GM19351 (cell line): ENCODE data around the gene ETFA.

Experiments used
- ATAC-seq: cut with Tn5 transposase; IDR thresholded peaks from one replicate; pipeline ENCODE4 v1.9.1; 2021; ENCODE audit warnings: mild to moderate bottlenecking, moderate library complexity; ENCODE audit not compliant: unreplicated experiment

The ETFA gene

DNA sequence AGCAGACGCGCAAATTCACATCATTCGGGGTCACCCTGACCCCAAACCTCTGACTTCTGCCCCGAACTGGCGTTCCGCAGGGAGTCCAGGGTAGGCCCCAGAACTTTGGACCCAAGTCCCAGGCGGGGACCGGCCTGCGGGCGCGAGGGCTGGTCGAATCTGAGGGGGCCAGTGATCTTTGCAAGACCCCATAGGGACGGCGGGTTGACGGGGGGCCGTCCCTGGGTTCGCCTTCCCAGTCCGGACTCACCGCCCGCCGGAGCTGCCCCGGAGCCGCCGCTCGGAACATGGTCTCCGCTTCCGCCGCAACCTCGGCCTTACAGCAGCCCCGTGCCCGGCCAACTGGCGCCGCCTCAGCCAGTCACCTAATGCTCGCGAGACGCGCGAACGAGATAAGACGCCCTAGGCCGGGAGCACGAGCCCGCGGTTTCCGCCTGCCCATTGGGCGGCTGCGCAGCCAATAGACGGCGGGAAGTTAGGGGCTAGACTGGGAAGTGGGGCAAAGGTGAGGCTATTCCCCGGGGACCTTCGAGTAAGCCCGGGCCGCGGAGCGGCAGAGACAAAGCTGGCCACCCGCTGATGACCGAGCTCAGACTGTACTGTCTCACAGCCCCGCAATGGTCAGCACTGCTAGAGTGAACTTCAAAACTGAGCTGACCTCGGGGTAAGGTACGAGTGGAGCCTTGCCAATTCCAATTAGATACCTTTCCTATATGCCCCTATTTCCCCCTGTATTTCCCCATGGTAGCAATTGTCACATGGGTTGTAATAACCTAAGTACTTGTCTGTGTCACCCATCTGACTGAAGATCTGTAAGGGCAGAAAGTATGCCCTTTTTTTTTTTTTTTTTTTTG is at the start of gene ETFA:
Gene ETFA (minus strand): TSS at position 370 of the 854 bp plus-strand sequence. CDS start 81 bp downstream, at position 289.
- peak; percentile 97 for ATAC-seq

DNA sequence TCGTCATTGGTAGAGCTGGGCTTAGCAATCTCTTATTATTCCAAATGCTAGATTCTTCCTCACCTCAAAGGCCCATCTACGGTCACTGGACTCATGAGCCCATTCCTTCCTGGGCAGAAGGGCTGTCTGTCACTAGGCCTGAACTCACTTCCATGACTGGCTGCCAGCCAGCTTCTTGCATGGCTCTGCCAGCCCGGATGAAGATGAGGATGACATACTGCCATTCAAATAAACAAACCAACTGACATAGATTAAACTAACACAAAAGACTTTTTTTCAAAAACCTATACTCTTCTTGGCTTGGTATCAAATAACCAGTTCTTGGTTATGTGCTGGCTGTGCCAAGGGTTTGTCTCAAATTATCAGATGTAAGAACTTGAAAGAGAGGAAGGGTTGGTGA is 49.1 kb upstream of the ETFA start:
- no peak for ATAC-seq

DNA sequence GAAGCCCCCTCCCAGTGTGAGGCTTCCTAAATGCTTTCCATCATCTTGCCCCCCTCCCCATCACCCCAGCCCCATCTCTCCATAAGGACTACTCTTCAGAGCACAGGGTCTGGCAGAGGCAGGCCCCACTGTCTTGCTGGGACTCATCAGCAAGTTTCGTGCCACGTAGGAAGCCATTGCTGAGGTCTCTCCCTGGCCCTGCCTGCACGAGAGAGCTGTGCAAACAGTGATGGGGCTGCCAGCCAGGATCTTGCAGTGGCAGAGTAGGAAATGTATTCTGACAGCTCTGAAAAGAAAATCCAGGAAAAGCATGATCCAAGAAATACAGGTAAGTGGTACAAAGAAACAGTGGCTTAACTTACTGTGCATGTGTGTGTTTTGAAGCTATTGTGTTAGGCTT is 47.9 kb upstream of the ETFA start:
- no peak for ATAC-seq

DNA sequence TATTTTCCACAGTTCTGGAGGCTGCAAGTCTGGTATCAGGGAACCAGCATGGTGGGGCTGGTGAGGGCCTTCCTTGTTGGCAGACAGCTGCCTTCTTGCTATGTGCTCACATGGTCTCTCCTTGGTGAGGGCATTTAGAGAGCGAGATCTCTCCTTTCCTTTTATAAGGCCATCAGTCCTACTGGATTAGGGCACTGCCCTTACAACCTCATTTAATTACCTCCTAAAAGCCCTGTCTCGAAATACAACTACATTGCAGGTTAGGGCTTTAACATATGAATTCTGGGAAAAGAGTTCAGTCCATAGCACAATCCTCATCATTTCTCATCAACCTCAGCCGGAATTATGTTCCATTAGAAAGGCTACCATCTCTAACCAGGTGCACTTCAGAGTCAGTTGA is 47.2 kb upstream of the ETFA start:
- no peak for ATAC-seq

DNA sequence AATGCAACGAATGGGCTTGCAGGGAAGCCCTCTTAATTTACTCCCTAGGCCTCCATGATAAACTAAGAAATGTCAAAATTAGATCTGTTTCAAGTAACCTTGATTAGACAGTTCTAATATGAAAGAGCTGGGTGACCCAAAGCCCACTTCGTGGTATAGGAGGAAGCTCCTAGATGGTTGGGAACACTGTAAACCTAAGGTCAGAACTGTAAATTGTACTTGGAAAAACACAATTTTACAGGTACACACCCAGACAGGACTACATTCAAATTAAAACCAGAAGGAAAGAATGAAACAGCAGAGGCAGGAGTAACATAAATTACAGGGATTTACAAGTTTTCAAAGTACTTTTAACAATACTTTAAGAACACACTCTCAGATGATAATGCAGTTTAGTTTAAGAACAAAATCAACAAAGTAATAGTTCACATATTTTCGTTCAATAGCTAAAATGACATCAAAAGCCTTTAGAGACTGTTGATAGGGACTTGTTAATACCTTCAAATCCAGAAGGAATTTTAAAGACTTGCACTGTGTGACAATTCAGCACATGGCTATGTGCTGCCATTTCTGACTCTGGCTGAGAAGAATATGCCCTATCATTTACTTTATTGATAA is 43.7 kb upstream of the ETFA start:
- ATAC-seq, result no peak

- ATAC-seq, result no peak
Observed at GRCh38 chr15:76353903-76354302, 42.6 kb upstream of the ETFA start.

- ATAC-seq, result no peak
Observed at GRCh38 chr15:76353023-76353577, 41.8 kb upstream of the ETFA start.

GRCh38 chr15:76349301-76350070 is 38.2 kb upstream of the ETFA start:
- ATAC-seq, result no peak

- ATAC-seq, result no peak
Observed at GRCh38 chr15:76347482-76348055, 36.3 kb upstream of the ETFA start.

DNA sequence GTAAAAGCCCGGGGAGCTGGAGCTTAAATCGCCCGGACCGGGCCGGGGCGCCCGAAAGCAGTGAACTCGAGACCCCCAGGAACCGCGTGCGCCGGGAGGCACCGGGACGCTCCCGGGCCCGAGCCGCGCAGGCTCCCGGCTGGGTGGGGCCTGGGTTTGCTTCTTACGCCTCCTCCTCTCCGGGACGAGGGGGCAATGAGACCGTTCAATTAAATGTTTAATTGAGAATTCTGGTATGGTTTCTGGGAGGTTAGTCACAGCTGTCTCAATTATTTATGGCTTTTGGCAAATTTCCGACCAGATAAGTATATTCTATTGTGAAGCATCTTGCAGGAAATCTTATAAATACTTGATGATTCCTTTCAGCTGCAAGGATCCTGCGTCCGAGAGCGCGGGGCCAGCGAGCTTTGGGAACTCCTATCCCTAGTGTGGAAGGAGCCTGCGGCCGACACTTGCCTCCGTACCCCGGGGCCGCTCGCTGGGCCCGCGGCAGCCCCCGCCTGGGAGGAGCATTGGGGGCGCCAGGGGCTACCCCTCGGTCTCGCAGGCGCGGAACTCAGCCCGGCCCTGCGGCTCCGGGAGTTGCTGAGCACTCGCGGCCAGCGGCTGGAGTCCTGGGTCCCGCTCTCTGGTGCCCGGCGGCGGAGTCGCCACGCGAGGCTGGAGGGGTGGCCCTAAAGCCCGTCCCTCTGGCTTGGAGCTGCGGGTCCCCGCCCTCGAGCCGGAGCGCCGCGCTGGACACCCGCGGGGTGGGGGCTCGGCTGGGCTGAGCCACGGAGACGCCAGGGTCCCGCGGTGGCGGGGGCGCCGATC is 35.6 kb upstream of the ETFA start:
- no peak for ATAC-seq

DNA sequence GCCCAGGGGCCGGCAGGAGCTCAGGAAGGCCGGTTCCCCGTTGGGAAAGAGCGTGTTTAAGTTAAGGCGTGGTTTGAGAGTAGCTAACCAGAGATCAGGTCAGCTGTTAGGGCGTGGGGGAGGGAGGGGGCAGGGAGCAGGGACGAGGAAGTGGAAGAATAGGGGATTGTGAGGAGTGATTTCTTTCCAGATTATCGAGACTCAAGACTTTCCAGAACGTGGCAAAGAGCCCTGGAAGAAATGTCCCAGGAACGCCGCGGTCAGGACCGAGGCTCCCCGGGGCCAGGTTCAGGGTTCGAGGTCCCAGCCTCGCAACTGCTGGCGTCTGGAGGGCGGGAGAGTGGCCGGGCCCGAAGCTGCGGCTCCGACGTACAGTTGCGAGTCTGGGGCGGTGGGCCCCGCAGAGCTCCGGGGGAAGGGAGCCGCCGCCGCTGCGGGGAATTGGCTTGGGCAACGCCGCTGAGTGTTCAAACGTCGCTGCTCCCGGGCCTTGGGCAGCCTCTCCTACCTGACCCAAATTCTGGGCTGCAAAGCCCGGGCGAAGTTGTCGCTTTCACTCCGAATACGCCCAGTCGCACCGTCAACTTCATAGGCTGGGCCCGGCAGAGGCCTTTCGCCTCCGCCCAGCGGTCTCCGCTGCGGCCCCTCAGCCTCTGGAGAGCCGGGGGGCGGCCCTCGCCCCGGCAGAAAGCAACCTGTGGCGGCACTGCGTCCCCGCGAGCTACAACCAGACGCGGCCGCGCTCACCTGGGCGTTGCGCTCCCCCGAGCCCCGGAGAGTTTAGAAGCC is 34.8 kb upstream of the ETFA start:
- no peak for ATAC-seq

- ATAC-seq, result no peak
Observed at GRCh38 chr15:76345583-76345879, 34.3 kb upstream of the ETFA start.

GRCh38 chr15:76344893-76345582 is 33.8 kb upstream of the ETFA start:
- no peak for ATAC-seq

DNA sequence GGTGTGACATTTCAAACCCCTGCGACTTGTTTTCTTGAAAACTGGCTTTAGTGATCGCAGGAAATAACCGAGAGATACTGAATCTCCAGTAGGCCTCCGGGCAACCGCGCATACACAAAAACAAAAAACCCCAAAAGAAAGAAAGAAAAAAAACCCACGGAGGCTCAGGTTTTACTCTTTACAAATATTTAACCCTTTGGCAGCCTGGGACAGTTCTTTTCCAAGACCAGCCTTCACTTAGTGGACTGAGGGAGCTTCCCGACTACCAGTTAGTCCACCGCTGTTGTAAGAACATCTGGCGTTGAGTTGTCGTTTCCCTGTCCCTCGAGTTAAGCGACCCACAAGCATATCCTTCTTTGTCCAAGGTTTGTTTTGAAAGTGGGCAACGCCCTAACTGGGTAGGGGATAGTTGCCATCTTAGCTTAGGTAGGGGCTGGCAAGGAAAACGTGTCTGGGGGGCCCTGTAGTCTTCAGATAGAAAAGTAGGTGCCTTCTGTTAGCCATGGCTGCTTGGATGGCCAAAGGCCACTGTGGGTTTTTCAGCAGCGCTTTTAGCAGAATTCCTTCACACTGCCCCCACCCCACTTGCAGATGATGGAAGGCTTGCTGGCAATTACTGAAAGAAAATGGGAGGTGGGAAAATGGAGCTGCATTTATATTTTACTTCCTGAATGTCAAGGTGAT is 32.2 kb upstream of the ETFA start:
- no peak for ATAC-seq

- ATAC-seq, result no peak
Observed at GRCh38 chr15:76342382-76343201, 31.3 kb upstream of the ETFA start.

GRCh38 chr15:76342058-76342381 is 30.8 kb upstream of the ETFA start:
- ATAC-seq, result no peak

GRCh38 chr15:76341366-76342057 is 30.2 kb upstream of the ETFA start:
- ATAC-seq, result no peak
